ENCODE data around the gene ANXA6. TPM values are rescaled to one million over a fixed set of nuclear protein-coding genes. Genes with fewer than 3 reads are reported as not detected.
A peak's percentile ranks its signal among the peaks of the same experiment; 100 is the strongest.

Gene ANXA6
- polyA plus RNA-seq, 3 donors, result 140 to 155 (median 143) TPM

GRCh38 chr5:151132963-151133362, 24.6 kb downstream of the ANXA6 start:
- no peak for DNase-seq (ENCODE audit: low read depth in 3 of 3, low spot score in 2 of 3)

DNA sequence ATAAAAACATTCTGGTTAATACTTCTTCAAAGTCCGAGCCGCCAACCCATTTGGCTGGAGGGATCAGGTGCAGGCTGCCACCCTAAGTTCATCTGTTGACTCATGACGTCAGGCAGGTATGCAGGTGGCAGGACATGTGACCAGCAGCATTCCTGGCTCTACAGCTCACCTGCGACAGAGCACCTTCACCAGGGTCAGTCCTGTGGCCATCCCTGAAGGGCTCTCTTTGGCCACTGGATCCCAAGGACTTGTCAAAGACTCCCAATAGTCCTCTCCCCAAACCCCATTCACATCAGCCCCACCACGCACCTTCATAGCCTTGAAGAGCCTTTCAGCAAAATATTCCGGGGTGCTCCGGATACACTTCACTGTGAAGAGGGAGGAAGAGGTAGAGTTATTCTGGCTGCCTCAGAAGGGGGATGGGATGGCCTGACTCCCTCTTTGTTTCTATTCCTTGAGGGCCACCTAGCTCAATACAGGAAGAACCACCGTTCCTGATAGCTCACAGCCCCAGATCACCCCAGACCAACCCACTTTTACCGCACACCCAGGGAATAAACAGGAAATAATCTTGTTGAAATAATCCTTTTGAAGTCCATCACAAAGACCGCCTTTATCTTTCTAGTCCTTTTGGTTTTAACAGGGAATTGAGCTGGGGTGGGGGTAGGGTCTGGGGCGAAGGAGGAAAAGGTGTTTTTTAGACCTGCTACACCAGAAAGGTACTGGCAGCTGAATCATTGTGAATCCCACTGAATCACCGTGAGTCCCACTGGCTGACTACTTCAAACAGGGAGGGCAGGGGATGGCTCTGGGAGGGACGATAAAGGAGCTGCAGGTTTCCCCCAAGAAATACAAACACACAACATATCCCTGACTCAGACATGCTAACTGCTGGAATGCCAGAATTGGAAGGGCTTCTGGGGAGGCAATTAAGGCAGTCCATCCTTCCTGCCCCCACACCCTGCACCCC, 26.4 kb downstream of the ANXA6 start:
- DNase-seq (ENCODE audit: low read depth in 3 of 3, low spot score in 2 of 3), result no peak

DNA sequence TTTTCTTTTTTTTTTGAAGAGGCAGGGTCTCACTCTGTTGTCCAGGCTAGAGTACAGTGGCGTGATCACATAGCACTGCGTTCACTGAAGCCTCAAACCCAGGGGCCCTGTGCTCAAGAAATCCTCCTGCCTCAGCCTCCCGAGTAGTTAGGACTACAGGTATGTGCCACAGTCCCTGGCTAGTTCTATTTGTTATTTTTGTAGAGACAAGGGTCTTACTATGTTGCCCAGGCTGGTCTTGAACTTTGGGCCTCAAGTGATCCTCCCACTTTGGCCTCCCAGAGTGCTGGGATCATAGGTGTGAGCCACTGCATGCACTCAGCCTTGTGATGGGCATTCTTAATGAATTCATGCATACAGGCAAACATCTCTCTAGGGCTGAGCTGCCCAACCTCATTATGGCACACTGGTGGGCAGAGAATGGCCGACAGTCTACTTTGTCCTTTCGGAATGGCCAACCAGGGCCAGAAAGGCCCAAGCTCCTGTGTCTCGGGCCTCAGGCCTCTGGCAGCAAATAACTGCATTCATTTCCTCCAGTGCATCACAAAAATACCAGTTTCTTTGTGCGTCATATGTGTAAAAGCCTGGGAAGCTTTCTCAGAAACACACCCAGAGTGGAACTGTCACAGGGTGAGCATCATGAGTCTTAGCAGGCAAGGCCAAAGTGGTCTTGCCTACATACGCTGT, 27.2 kb downstream of the ANXA6 start:
- no peak for DNase-seq (ENCODE audit: low read depth in 3 of 3, low spot score in 2 of 3)

- DNase-seq (ENCODE audit: low read depth in 3 of 3, low spot score in 2 of 3), result no peak
Measured at GRCh38 chr5:151128817-151129216, 28.8 kb downstream of the ANXA6 start.

GRCh38 chr5:151127926-151128325, 29.7 kb downstream of the ANXA6 start:
- DNase-seq (ENCODE audit: low read depth in 3 of 3, low spot score in 2 of 3), result no peak

- peak in 1 of 3 donors; percentile 51 for DNase-seq (ENCODE audit: low read depth in 3 of 3, low spot score in 2 of 3)
Measured at GRCh38 chr5:151126199-151126645, 31.4 kb downstream of the ANXA6 start.

DNA sequence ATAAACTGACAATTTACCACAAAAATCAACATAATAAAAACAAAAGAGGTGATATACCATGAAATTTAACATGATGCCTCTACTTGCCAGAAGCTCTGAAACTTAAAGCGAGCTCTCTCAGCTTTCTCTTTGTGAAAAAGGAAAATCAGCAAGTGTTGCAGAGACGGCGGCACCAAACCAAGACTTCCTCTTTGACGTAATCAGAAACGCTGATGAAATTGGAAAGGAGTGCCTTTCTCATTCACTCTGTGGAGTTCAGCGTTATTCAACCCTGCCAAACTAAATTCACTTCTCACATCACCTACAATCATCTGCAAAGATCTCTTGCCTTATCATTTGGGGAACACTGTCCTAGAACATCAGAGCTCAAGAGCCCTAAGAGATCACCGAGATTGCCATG, 32.2 kb downstream of the ANXA6 start:
- no peak for DNase-seq (ENCODE audit: low read depth in 3 of 3, low spot score in 2 of 3)

GRCh38 chr5:151123897-151124751, 33.5 kb downstream of the ANXA6 start:
- DNase-seq (ENCODE audit: low read depth in 3 of 3, low spot score in 2 of 3), result no peak

DNA sequence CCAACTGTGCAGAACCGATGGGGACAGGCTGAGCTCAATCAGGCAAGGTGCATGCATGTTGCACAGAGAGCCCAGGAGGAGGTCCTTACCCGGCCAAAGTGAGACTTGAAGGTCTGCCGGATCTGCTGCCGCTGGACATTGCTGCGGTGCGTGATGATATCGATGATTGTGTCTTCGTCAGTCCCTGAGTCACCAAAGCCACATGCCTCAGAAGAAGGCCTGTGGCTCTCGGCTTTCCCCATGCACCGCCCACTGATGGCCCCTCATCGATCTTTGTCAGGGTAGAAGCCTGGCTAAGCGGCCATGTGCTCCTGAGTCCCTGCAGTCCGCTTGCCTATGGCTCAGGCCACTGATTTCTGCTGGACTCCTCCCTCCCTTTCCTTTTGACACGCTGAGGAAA, 34.8 kb downstream of the ANXA6 start:
- DNase-seq (ENCODE audit: low read depth in 3 of 3, low spot score in 2 of 3), result no peak

DNA sequence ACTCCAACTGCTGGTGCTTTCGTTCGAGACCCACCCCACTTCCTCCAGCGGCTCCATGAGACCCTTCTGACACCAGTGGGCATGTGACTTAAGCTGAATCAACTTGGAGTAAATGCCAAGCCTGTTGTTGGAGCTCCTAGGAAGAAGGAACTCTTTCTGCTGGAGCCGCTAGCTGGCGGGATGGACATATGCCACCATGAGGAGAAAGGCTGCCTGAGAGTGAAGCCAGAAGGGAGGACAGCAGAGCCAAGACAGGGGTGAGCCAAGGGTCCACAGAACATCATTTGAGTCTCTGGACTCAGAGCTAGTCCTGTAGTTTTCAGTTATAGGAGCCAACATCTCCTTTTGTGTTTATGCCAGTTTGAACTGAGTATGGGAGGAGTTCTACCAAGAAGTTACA, 35.9 kb downstream of the ANXA6 start:
- DNase-seq (ENCODE audit: low read depth in 3 of 3, low spot score in 2 of 3), result no peak

DNA sequence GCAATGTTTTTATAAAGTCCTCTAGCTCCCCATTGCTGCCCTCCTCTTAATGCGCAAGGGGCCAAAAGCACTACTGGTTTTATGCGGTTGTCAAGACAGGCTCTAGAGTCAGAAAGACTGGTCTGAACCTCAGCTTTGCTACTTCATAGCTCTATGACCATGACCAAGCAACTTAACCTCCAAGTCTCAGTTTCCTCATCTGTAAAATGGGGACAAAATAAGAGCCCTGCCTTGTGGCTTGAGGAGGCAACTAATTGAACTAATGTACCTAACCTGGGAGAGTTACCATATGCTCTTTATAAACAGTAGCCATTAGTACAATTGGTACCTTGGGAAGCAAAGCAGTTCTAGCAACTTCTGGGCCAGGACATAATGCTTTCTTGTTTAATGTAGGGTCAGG, 36.5 kb downstream of the ANXA6 start:
- no peak for DNase-seq (ENCODE audit: low read depth in 3 of 3, low spot score in 2 of 3)

GRCh38 chr5:151118913-151119575, 38.5 kb downstream of the ANXA6 start:
- DNase-seq (ENCODE audit: low read depth in 3 of 3, low spot score in 2 of 3), result no peak

DNA sequence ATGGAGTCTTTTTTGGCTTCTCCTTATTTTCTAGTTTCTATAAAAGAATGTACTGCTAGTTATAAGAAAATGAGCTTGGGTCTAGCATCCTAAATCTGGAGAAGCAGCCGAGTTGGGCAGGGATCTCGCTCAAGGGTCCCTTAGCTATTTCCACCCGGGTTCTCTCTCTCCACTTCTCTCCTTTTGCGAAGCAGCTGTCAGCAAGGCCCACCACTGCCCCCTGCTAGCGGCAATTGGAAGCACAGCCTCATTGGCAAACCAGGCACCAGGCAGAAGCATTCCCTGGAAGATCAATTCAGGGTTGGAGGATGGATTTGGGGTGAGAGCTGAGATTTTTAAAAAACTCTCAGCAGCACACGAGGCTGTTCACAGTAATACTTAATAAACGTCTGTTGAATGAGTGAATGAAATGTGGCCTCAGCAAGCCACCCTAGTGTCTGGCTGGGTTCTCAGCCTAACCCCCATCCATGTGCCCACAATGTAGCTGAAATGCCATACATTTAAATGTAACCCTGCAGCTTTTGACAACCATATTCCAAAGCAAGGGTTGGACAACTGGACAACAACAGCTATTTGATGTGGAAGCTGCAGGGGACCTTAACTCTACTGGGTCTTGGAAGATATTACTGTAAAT, 42.2 kb downstream of the ANXA6 start:
- DNase-seq (ENCODE audit: low read depth in 3 of 3, low spot score in 2 of 3), result no peak

DNA sequence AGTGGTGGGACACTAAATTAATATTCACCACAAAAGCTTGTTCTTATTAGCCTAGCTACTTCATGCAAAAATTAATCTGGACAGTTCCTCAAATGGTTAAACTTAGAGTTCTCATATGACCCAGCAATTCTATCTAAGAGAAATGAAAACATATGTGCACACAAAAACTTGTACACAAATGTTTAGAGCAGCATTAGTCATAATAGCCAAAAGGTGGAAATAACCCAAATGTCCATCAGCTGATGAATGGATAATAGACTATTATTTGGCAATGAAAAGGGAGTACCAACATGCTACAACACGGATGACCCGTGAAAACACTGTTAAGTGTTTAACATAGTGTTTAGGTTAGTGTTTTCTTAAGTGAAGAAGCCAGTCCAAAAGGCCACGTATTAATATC, 43.9 kb downstream of the ANXA6 start:
- DNase-seq (ENCODE audit: low read depth in 3 of 3, low spot score in 2 of 3), result no peak

DNA sequence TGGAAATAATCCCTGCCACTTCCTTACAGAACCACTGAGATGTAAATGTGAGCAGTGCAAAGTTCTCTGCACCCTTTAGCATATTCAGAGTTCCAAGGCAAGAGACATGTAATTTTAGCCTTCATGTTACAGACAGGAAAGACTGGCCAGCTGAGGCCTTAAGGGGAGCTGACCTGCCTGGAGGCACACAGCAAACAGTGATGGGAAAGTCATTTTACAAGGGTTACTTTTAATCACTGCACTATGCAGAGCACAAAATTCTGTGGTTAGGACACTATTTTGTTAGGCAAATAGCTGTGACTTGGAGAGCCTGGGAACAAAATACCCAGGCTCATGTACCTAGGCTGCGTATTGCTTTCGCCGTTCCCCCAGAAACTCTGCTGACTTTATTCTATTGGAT, 46.6 kb downstream of the ANXA6 start:
- no peak for DNase-seq (ENCODE audit: low read depth in 3 of 3, low spot score in 2 of 3)

DNA sequence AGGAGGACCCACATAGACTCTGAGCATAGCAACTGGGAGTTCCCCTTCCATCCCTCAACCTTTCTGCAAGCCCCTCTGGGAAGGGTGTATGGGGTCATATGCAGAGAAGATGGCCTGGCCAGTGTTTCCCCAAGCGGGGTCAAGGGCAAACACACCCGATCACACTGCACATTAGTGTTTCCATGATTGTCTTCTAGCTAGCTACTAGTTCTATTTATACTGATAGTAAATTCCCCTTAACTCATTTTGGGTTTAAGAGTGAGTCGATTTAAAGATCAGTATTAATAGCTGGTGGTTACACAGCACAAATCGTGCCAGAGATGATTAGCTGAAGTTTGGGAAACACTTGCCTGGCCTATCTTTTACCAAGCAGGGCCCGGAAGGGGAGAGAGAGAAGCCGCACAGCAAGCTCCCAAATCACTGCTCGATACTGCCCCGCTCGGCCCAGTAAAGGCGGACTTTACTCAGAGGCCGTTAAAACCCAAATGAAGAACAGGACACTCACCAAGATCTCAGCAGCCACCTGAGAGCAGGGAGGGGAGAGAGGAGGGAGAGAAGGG, 47.4 kb downstream of the ANXA6 start:
- no peak for DNase-seq (ENCODE audit: low read depth in 3 of 3, low spot score in 2 of 3)

DNA sequence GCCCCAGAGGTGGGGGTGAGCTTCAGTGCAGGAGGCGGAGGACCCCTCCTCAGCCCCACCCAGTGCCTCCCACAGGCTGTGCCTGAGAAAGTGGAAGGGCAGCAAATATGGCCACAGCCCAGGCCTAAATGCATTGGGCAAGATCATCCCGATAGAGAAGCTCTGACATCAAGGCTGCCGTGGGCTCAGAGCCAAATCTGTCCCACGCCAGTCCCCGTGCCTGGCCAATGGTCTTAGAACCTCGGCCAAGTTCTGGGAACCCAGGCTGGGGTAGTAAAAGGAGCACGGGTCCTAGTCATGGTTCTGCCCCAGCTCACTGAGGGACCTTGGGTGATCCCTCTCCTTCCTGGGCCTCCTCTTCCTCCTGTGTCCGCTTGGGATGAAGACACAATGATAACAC, 49.0 kb downstream of the ANXA6 start:
- DNase-seq (ENCODE audit: low read depth in 3 of 3, low spot score in 2 of 3), result no peak

- DNase-seq (ENCODE audit: low read depth in 3 of 3, low spot score in 2 of 3), result no peak
Measured at GRCh38 chr5:151107738-151108520, 49.6 kb downstream of the ANXA6 start.

GRCh38 chr5:151107084-151107483, 50.5 kb downstream of the ANXA6 start:
- no peak for DNase-seq (ENCODE audit: low read depth in 3 of 3, low spot score in 2 of 3)

All from right renal cortex interstitium (tissue), 3 donors.